GM21390 (cell line): ENCODE results near the gene INPP4A.

Source experiments
- ATAC-seq: cut with Tn5 transposase; IDR thresholded peaks from one replicate; pipeline ENCODE4 v1.9.1; 2021; ENCODE audit not compliant: unreplicated experiment

INPP4A gene

GRCh38 chr2:98509542-98510321 is 65.1 kb downstream of the INPP4A start:
- ATAC-seq = no peak

- no peak for ATAC-seq
These were observed 65.6 kb downstream of the INPP4A start for GRCh38 chr2:98510322-98510662.

- ATAC-seq = no peak
These were observed 67.3 kb downstream of the INPP4A start for GRCh38 chr2:98511981-98512380.

- ATAC-seq = no peak
These were observed 68.0 kb downstream of the INPP4A start for GRCh38 chr2:98512699-98513098.

- no peak for ATAC-seq
These were observed 69.5 kb downstream of the INPP4A start for GRCh38 chr2:98514096-98514639.

GRCh38 chr2:98514879-98515249 is 70.2 kb downstream of the INPP4A start:
- ATAC-seq = no peak

- ATAC-seq = no peak
These were observed 70.8 kb downstream of the INPP4A start for GRCh38 chr2:98515250-98515991.

GRCh38 chr2:98516571-98516970 is 71.9 kb downstream of the INPP4A start:
- ATAC-seq = no peak

GRCh38 chr2:98517636-98518035 is 73.0 kb downstream of the INPP4A start:
- ATAC-seq = no peak

- no peak for ATAC-seq
These were observed 73.4 kb downstream of the INPP4A start for GRCh38 chr2:98518101-98518500.

- no peak for ATAC-seq
These were observed 74.5 kb downstream of the INPP4A start for GRCh38 chr2:98519156-98519555.

- ATAC-seq = no peak
These were observed 75.2 kb downstream of the INPP4A start for GRCh38 chr2:98519851-98520250.

- no peak for ATAC-seq
These were observed 76.1 kb downstream of the INPP4A start for GRCh38 chr2:98520806-98521205.

GRCh38 chr2:98521266-98521665 is 76.6 kb downstream of the INPP4A start:
- ATAC-seq = no peak

GRCh38 chr2:98522854-98523253 is 78.2 kb downstream of the INPP4A start:
- no peak for ATAC-seq

- ATAC-seq = no peak
These were observed 79.5 kb downstream of the INPP4A start for GRCh38 chr2:98524168-98524567.

- ATAC-seq = no peak
These were observed 83.7 kb downstream of the INPP4A start for GRCh38 chr2:98528349-98528748.

- no peak for ATAC-seq
These were observed 85.5 kb downstream of the INPP4A start for GRCh38 chr2:98530114-98530513.

GRCh38 chr2:98532756-98533155 is 88.1 kb downstream of the INPP4A start:
- ATAC-seq = no peak

GRCh38 chr2:98533547-98533946 is 88.9 kb downstream of the INPP4A start:
- no peak for ATAC-seq

- no peak for ATAC-seq
These were observed 90.1 kb downstream of the INPP4A start for GRCh38 chr2:98534761-98535160.

GRCh38 chr2:98535971-98536677 is 91.5 kb downstream of the INPP4A start:
- no peak for ATAC-seq
